ENCODE measurements around the gene SMURF2. TPM values are rescaled to one million over a fixed set of nuclear protein-coding genes. Genes with fewer than 3 reads are reported as not detected.

SMURF2 gene
- total and polyA plus RNA-seq, 2 donors from 2014 or later, result 7.2 to 27.9 TPM

DNA sequence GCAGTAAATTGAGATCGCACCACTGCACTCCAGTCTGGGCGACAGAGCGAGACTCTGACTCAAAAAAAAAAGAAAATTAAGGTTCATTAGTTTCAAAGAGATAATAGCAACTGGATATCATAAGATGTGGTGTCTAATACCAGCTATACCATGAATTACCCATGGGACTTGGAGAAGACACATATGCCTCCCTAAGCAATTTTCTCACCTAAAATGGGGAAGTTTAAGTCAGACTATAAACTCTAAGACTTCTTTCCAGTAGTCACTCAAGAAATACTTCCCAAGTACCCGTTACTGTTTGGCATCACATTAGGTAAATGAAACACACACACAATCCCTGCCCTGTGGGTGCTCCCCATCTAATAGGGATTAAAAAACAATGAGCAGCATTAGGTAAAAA lies 22.6 kb downstream of the SMURF2 start:
- H3K9ac ChIP-seq (ENCODE audit: low read length in 3 of 3), result no peak overlapping the region
- intact Hi-C loops (cut with DNase I), result no loop called here
- no peak overlapping the region for H3K27ac ChIP-seq (ENCODE audit: low read depth in 2 of 2, low read length in 2 of 2)
- H3K4me3 ChIP-seq (ENCODE audit: low read length in 3 of 3), result no peak overlapping the region
- TF ChIP-seq, protein P1, sequence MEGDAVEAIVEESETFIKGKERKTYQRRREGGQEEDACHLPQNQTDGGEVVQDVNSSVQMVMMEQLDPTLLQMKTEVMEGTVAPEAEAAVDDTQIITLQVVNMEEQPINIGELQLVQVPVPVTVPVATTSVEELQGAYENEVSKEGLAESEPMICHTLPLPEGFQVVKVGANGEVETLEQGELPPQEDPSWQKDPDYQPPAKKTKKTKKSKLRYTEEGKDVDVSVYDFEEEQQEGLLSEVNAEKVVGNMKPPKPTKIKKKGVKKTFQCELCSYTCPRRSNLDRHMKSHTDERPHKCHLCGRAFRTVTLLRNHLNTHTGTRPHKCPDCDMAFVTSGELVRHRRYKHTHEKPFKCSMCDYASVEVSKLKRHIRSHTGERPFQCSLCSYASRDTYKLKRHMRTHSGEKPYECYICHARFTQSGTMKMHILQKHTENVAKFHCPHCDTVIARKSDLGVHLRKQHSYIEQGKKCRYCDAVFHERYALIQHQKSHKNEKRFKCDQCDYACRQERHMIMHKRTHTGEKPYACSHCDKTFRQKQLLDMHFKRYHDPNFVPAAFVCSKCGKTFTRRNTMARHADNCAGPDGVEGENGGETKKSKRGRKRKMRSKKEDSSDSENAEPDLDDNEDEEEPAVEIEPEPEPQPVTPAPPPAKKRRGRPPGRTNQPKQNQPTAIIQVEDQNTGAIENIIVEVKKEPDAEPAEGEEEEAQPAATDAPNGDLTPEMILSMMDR (IDR thresholded peaks at IDR 0.05; ENCODE audit: borderline replicate concordance, extremely low read depth, insufficient read depth), result no peak
- no peaks in the 10 kb centered on the region for H3K27me3 ChIP-seq (ENCODE audit: control insufficient read depth, insufficient read depth, low read length)
- DNase-seq, result no peak
- H3K9me3 ChIP-seq (ENCODE audit: control insufficient read depth in 2 of 3, insufficient read depth in 1 of 3, low read length in 3 of 3), result no peaks in the 10 kb centered on the region
- H3K36me3 ChIP-seq (ENCODE audit: control insufficient read depth in 2 of 3, insufficient read depth in 3 of 3, low read length in 3 of 3), result peaks cover 0 to 5% (median 0%) of the 10 kb centered on the region in 3 donors
- no peak for FAIRE-seq
- no peaks in the 10 kb centered on the region for H3K4me1 ChIP-seq (ENCODE audit: control insufficient read depth in 2 of 3, insufficient read depth in 2 of 3, low read depth in 1 of 3, low read length in 3 of 3)

DNA sequence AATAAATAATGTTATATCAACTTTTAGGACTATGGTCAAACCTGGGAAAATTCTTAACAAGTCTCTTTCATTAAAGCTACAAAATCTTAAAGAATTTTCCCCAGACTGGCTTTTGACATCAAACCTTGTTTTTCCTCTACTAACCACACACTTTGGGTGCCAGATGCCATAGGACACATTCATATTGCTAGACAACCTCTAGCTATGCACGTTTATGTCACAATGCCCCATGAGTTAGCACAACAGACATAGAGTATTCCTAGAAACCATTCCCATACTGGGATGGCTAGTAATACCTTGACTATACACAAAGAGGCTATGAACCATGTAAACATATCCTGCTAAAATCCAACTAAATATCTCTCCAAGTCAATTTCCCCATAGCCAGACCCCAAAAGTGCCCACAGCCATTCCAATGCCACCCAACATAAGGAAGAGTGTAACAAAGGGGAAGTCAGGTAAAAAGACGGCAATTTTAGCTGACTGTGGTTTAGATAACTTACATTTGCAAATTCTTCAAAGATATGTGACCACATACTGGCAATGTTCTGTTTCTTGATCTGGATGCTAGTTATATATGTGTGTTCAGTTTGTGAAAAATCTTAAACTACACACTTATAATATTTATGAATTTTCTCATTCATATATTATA lies 23.4 kb downstream of the SMURF2 start:
- Histone ChIP-seq H3K4me1 (ENCODE audit: control insufficient read depth in 2 of 3, insufficient read depth in 2 of 3, low read depth in 1 of 3, low read length in 3 of 3) (no peaks in the 10 kb centered on the region), H3K9me3 (ENCODE audit: control insufficient read depth in 2 of 3, insufficient read depth in 1 of 3, low read length in 3 of 3) (no peaks in the 10 kb centered on the region), H3K36me3 (ENCODE audit: control insufficient read depth in 2 of 3, insufficient read depth in 3 of 3, low read length in 3 of 3) (peaks cover 0 to 5% (median 0%) of the 10 kb centered on the region in 3 donors), H3K27me3 (ENCODE audit: control insufficient read depth, insufficient read depth, low read length) (no peaks in the 10 kb centered on the region), H3K9ac (ENCODE audit: low read length in 3 of 3) (no peak overlapping the region), H3K27ac (ENCODE audit: low read depth in 2 of 2, low read length in 2 of 2) (no peak overlapping the region), H3K4me3 (ENCODE audit: low read length in 3 of 3) (no peak overlapping the region)
- TF ChIP-seq, protein P1 (IDR thresholded peaks at IDR 0.05; ENCODE audit: borderline replicate concordance, extremely low read depth, insufficient read depth), result no peak
- intact Hi-C loops (cut with DNase I), result no loop called here
- DNase-seq (no peak), FAIRE-seq (no peak)

DNA sequence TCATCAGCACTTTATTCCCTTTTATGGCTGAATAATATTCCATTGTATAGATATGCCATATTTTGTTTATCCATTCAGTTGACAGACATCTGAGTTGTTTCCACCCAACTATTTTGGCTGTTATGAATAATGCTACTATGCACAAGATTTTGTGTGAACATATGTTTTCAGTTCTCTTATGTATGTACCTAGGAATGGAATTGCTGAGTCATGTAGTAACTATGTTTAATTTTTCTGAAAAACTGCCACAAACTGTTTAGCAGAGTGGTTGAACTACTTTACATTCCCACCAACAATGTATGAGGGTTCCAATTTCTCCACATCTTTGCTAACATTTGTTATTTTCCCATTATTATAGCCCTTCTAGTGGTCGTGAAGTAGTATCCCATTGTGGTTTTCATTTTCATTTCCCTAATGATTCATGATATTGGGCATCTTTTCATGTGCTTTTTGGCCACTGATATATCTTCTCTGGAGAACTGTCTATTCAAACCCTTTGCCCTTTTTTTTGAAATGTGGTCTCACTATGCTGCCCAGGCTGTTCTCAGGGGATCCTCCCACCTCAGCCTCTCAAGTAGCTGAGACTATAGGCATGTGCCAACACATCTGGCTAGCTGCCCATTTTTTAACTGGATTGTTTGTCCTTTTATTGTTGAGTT lies 26.3 kb downstream of the SMURF2 start:
- FAIRE-seq, result no peak
- TF ChIP-seq, protein P1 (IDR thresholded peaks at IDR 0.05; ENCODE audit: borderline replicate concordance, extremely low read depth, insufficient read depth), result no peak
- intact Hi-C loops (cut with DNase I), result no loop called here
- no peak overlapping the region for H3K27ac ChIP-seq (ENCODE audit: low read depth in 2 of 2, low read length in 2 of 2)
- peaks cover 0 to 5% (median 0%) of the 10 kb centered on the region in 3 donors for H3K36me3 ChIP-seq (ENCODE audit: control insufficient read depth in 2 of 3, insufficient read depth in 3 of 3, low read length in 3 of 3)
- H3K4me3 ChIP-seq (ENCODE audit: low read length in 3 of 3), result no peak overlapping the region
- no peaks in the 10 kb centered on the region for H3K9me3 ChIP-seq (ENCODE audit: control insufficient read depth in 2 of 3, insufficient read depth in 1 of 3, low read length in 3 of 3)
- no peaks in the 10 kb centered on the region for H3K27me3 ChIP-seq (ENCODE audit: control insufficient read depth, insufficient read depth, low read length)
- H3K9ac ChIP-seq (ENCODE audit: low read length in 3 of 3), result no peak overlapping the region
- H3K4me1 ChIP-seq (ENCODE audit: control insufficient read depth in 2 of 3, insufficient read depth in 2 of 3, low read depth in 1 of 3, low read length in 3 of 3), result peaks cover 0 to 13% (median 2%) of the 10 kb centered on the region in 3 donors
- no peak for DNase-seq
